ENCODE results near the gene ZNF627.
"Not testable (repeated sequence)": the region's sequence is repeated elsewhere in the genome, so short reads cannot be mapped to it uniquely, and the experiment has no call there.

ZNF627 gene

DNA sequence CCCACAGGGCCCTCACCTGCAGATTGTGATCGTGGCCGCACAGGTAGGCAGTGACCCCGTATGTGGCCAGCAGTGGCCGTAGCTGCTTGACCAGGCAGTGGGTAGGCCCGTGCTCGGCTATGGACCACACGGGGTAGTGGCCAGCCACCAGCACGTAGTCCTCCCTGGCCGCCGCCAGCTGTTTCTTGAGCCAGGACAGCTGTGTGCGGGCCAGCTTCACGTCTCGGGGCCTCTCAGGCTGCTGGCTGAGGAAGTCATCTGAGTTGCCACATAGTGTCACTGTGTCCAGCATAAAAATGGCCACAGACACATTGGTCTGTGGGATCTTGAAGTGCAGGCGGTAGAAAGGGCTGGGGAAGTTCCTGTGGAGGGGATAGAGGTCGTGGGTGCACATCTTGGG, 21.1 kb upstream of the ZNF627 start:
- DNase-seq = no peak

DNA sequence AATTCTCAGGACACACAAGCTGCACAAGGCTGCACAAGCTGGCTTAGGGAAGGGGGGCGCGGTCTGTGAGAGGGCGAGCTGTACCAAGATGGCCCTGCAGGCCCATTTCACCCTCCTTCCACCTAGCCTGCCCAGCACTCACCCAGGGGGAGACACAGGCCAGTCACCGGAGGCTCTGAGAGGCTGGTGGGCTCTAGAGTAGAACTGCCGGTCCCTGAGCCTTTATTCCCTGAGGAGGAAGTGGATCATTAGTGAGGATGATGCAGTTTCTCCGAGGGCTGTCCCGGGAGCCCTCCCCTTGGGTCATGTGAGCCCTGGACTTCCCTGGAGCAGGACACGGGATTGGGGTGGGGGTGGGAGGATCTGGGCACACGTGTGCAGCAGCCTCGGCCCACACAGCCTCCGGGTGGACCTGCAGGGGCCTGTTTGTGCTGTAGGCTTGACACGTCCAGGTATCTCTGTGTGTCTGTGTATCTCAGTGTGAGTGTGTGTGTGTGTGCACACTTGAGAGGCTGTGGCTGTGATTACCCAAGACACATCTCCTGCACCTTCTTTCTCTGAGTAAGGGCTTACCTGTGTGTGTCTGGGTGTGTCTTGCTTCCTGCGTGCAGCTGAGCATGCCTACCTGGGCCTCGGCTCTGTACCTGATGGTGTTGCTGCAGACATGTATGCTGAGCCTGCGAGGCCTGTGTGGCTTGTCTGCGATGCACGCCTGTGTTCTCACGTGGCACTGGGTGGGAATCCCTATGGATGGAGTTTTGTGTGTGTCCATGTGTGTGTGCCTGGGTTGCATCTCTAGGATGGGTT, 19.6 kb upstream of the ZNF627 start, which contains the start of gene ACP5:
TSS of gene ACP5 (minus strand) at position 195 of the 807 bp plus-strand sequence. CDS start 328 bp downstream, outside the sequence.
- no peak for DNase-seq

DNA sequence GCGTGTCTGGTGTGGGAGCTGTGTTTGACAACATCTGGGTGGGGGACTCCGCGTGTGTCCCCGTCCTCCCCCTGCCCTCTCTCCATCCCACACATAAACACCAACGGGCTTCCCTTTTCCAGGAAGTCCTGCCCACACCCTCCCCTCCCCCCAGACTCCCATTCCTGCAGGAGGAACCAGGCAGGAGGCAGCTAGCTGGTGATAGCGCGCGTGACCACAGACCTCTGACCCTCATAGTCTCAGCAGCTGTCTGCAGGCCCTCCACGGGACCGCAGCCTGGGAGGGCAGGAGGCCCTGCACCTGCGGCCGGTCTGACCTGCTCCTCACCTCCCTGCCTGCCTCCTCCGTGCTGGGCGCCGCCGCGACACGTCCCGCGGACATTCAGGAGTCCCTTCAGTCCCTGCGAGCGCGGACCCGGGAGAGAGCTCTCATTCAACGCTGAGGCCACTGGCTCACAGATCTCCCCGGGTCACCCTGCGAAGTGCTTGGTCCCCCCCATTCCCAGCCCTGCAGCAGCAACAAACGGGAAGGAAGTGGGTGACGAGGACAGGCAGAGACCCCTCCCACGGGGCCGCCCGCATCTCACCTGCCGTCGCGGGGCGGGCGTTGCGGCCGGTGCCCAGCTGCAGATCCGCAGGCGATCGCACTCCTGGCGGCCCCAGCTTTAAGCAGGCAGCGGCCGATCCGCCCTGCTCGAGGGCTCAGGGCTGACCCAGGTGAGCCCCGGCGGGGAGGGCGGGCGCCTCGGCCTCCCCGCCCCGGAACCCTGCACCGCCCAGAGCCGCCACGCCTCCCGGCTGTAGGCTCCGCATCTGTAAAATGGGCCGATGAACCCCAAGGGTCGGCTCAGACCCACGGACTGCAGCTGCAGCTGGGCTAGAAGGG, 18.8 kb upstream of the ZNF627 start:
- peak; percentile 45 for DNase-seq

DNA sequence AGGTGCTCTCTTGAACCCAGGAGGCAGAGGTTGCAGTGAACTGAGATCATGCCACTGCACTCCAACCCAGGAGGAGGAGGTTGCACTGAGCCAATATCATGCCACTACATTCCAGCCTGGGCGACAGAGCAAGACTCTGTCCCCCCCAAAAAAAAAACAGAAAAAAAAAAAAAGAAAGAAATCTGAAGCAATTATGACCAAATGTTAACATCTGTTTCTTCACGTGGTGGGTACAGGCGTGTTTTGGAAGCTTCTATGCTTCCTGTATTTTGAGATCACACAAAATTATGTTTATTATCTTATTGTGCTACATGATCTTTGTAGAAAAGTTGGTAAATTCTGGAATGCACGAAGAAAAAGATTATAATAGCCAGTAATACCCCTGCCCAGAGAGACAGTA, 17.2 kb upstream of the ZNF627 start:
- DNase-seq = no peak

DNA sequence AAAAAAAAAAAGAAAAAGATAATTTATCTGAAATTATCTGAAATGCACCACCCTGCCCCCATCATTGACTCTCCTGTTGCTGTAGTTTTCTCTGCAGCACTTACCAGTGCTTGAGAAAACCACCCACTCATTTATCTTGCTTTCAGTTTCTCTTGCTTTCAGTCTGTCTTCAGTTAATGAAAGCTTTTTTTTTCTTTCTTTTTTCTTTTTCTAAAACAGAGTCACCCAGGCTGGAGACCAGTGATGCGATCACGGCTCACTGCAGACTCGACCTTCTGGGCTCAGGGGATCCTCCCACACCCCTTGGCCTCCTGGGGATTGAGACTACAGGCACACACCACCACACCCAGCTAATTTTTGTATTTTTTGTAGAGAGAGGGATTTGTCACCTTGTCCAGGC, 15.5 kb upstream of the ZNF627 start:
- peak; percentile 58 for DNase-seq

DNA sequence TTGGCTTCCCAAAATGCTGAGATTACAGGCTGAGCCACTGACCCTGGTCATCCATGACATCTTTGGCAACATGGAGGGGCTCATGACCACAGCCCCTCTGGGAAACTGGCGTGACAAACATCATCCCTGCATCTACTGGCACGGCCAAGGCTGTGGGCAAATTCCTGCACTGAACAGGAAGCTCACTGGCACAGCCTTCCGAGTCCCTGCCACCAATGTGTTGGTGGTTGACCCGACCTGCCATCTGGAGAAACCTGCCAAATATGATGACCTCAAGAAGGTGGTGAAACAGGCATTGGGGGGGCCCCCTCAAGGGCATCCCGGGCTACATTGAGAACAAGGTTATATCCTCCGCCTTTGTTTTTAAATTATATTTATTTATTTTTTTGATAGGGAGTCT, 11.0 kb upstream of the ZNF627 start:
- no peak for DNase-seq

DNA sequence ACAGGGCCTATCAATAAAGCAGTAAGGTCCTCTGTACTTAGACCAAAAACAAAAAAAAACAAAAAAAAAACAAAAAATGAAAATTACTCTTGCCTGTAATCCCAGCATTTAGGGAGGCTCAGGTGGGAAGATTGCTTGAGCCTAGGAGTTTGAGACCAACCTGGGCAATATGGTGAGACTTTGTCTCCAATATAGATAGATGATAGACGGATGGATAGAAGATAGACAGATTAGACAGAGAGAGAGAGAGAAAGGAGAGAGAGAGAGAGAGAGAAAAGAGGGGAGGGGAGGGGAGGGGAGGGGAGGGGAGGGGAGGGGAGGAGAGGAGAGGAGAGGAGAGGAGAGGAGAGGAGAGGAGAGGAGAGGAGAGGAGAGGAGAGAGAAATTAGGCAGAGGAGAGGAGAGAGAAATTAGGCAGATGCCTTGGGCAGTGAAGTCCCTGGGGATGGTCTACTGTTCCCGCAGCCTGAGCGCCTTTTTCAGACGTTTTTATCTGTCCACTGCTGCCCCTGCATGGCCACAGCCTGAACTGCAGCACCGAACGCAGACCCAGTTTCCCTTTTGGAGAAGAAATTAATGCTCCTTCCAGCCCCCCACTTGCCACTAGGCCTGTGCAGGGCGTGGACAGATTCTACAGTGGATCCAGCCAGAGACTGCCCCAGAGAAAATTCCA, 9.8 kb upstream of the ZNF627 start:
- peak; percentile 84 for DNase-seq

DNA sequence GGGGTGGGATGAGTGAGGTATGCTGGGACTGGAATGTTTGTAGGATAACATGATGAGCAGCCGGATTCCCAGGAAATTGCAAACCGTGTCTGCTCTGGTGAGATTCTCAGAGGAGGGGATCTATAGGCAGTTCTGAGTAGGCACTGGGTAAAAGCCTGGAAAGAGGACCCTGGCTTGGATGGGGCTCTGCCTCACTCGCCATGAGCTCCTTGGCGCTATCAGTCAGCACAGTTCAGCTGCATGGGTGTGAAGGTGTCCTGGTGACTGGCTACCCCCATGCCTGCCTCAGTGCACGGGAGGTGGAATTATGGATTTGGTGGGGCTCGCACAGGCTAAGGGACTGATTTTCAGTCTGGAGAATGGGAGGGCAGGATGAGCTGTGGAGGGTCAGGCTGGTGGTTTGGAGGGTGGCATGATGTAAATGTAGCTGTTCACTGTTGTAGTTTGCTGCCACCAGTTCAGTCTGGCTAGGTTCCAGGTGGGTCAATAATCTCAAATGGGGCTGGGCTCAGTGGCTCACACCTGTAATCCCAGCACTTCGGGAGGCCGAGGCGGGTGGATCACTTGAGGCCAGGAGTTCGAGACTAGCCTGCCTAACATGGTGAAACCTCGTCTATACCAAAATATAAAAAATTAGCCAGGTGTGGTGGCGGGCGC, 9.2 kb upstream of the ZNF627 start:
- no peak for DNase-seq

DNA sequence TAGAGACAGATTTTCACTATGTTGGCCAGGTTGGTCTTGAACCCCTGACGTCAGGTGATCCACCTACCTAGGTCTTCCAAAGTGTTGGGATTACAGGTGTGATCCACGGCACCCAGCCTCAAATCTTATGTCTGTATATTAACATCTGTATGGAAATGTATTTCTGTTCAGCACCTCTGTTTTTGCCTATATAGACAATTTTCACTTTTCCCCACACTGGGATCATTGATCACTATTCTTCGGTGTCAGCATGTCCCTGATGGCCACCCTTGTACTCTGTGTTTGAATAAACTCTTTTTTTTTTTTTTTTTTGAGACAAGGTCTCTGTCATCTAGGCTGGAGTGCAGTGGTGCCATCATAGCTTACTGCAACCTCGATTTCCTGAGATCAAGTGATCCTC, 3.2 kb upstream of the ZNF627 start:
- no peak for DNase-seq

DNA sequence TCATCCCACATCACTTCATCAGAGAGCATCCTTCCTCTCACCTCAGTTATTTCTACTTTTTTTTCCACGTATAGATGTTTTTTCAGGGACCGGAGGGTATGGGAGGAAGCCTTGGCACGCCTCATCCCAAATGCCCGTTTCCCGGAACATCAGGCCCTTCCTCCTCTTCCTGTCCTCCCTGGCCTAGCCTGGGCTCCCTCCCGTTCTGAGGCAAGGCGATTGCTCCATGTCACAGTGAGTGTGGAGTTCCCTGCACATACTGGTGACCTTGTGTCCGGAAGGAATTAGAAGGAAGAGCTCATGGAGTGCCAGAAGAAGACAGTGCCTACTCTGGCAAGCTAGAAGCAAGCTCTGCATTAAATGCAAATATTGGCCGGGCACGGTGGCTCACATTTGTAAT, 1.1 kb upstream of the ZNF627 start:
- DNase-seq = no peak

DNA sequence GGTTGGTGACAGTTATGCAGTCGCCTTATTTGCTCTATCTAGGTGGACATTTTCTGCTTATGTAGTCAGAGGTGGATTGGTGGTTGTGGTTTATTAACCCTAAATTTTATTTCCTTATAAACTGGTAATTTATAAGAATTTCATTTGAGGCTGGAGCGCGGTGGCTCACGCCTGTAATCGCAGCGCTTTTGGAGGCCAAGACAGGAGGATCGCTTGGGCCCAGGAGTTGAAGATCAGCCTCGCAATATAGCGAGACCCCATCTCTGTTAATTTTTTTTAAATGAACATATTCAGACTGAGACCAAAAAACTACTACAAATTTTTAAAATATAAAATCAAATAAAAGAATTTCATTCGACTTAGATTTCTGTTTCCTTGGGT, 810 bp downstream of the ZNF627 start:
- DNase-seq = no peak

DNA sequence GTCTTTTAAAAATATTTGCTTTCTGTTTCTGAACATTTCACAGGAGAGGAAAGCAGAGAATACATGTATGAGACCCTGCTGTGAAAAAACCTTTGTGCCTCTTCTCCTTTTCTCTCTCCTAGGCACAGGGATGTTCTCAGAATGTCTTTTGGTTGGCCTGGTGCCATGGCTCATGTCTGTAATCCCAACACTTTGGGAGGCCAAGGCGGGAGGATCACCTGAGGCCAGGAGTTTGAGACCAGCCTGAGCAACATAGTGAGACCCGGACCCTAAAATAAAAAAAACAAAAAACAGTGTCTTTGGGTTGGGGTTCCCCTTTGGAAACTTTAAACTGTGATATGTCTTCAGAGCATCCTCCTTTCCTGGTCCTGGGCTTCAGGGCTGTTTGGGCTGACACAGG, 1.5 kb downstream of the ZNF627 start:
- no peak for DNase-seq

DNA sequence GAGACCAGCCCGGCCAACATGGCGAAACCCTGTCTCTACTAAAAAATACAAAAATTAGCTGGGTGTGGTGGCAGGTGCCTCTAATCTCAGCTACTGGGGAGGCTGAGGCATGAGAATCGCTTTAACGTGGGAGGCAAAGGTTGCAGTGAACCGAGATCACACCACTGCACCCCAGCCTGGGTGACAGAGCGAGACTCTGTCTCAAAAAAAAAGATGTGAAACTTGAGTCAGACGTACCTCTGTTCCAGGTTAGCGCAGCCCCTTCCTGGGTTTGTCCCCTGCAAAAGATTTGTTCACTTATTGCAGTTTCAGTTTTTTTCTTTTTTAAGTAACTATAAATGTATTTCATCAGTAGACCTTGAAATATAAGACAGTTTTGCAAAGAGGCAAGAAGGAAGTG, 2.4 kb downstream of the ZNF627 start:
- DNase-seq = not testable (repeated sequence)

DNA sequence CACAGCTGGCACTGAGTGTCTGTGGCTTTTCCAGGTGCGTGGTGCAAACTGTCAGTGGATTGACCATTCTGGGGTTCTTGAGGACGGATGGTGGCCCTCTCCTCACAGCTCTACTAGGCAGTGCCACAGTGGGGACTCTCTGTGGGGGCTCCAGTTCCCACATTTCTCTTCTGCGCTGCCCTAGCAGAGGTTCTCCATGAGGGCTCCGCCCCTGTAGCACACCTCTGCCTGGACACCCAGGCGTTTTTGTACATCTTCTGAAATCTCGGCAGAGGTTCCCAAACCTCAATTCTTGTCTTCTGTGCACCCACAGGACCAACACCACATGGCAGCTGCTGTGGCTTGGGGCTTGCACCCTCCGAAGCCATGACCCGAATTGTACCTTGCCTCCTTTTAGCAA, 9.2 kb downstream of the ZNF627 start:
- no peak for DNase-seq

DNA sequence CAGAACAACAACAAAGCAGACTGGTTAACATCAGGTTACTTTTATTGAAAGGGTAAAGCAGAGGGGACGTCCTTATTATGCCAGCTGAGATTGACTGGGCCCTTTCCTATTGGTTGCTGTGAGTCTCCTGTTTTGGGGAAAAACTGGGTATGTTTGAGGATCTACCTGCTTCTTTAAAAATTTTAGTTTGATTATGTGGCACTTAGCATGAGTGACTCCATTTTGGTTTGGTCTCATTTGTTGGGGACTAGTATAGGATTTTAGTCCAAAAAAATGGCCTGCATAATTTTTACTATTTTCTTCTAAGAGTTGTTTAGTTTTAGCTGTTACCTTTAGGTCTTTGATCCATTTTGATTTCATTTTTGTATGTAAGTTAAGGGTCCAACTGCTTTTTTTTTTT, 14.4 kb downstream of the ZNF627 start:
- no peak for DNase-seq

DNA sequence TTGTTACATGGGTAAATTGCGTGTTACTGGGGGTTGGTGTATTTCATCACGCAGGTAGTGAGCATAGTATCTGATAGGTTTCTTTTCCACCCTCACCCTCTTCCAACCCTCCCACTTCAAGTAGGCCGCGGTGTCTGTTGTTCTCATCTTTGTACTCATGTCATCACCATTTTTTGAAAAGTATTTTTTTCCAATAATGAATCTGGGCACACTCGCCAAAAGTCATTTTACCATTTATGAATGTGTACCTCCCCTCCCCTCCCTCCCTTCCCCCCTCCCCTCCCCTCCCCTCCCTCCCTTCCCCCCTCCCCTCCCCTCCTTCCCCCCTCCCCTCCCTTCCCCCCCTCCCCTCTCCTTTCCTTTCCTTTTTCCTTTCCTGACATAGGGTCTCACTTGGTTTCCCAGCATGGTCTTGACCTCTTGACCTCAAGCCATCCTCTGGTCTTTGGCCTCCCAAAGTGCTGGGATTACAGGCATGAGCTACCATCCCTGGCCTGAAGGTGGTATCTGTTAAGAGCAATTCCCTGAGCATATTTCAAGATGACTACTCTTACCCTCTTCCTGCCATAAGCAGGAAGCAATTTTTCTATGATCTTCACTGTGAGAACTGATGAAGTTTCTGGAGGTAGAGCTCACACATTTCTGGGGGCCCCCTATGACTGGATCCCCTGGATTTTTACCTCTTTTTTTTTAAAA, 15.7 kb downstream of the ZNF627 start:
- no peak for DNase-seq

DNA sequence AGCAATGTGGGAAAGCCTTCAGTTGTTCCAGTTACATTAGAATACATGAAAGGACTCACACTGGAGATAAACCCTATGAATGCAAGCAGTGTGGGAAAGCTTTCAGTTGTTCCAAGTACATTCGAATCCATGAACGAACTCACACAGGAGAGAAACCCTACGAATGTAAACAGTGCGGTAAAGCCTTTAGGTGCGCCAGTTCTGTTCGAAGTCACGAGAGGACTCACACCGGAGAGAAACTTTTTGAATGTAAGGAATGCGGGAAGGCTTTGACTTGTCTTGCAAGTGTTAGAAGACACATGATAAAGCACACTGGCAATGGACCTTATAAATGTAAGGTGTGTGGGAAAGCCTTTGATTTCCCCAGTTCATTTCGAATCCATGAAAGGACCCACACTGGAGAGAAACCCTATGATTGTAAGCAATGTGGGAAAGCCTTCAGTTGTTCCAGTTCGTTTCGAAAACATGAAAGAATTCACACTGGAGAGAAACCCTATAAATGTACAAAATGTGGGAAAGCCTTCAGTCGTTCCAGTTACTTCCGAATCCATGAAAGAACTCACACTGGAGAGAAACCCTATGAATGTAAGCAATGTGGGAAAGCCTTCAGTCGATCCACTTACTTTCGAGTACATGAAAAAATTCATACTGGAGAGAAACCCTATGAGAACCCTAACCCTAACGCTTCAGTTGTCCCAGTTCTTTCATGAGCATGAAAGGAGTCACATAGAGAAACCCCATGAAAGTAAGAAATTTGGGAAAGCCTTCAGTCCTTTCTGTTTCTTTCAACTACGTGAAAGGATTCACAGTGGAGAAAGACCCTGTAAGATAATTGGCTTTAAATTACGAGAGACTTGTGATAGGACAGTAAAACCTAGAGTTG, 20.1 kb downstream of the ZNF627 start:
- no peak for DNase-seq

DNA sequence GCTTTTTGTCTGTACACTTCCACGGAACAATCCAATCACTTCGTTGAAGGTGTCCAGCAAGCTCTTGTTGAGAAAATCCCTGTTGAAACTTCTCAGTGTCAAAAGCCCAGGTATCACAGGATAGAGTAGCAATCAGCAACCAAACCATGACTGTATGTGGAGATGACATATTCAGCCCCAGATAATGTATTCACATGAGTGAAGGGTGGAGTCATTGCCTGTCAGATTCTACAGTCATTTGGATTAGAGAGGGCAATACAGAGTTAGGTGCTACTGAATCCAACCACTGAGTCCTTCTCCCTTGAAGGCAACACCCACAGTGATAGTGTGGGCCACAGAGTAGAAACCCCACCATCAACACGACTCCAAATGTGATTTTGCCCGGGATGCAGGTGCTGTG, 23.3 kb downstream of the ZNF627 start:
- DNase-seq = no peak

DNA sequence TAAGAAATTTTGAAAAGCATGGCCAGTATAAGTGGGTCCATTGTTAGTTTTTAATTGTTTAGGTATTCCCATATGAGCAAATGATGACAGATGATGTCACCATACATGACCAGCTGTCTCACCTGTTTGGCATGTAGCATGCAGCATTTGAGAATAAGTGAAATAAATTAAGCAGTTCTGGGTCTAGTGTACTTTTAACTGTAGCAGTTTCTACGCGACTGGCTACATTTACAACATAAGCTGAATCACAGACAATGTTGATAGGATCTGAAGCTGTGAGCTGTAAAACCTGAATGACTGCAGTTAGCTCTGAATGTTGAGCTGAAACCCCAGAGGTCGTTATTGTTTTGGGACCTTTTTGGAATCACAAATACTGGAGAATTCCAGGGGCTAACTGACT, 25.1 kb downstream of the ZNF627 start:
- DNase-seq = not testable (repeated sequence)

DNA sequence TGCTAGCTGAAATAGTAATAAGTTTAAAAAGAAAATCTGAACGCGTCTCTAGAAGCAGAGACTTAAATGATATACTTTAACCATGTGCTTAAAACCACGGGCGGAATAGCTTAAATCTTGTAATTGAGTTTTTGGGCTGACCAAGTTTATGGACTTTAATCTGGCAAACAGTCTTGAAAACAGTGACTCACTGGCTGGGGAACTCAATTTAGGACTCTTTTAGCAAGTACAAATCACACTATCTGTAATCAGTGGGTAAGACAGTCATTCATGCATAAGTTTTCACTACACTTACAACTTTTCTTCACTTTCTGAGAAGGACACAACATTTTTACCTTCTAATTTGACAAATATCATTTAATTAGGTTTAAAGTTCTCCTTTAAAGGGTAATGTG, 26.8 kb downstream of the ZNF627 start:
- DNase-seq = no peak

DNA sequence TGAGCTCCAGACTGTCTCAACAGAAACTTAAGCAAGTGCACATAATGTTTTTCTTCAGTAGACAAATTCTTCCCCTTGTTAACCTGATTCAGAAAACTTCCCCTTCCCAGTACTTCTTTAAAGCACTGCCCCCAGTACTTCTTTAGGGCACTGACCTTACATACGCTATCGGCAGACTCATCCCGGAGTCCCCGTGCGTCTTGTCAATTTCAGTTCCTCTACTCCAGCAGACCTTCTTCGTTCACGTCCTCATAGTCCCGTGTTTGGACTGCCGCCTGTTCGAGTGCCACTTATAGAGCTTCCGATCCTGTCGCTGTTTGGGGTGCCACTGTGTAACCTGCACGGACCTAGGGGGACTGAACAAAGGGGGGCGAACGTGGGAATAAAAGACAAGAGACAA, 29.0 kb downstream of the ZNF627 start:
- DNase-seq = no peak

Measured in CD4-positive, alpha-beta T cell treated with Interleukin-17A for 1 hour (primary cell).